Panc1 (cell line): ENCODE results near the gene MSANTD4. TPM values are rescaled to one million over a fixed set of nuclear protein-coding genes. Genes with fewer than 3 reads are reported as not detected.

Experiments
- ATAC-seq: fragments of 200-7000 bp; cut with Tn5 transposase; 2 replicates; pipeline ENCODE4 v1.9.1; 2020; ENCODE audit warnings: mild to moderate bottlenecking, moderate library complexity
- BruUV-seq: library from RNA; stranded (reverse); fragments of 400-500 nt; replicated peaks from 2 replicates; lab custom pipeline; 2021; lab: Mats Ljungman, UMichigan
- CTCF ChIA-PET: fragments of 300-600 bp; sonication (Branson Sonifier 250); formaldehyde crosslinking; loops from one replicate; lab custom pipeline; 2022; ENCODE audit warnings: antibody characterized with exemption; lab: Charles Lee
- POLR2A ChIA-PET: fragments of 300-600 bp; sonication (Branson Sonifier 250); formaldehyde crosslinking; loops from one replicate; lab custom pipeline; 2022; ENCODE audit warnings: antibody characterized with exemption; lab: Charles Lee
- DNase-seq: peaks from one replicate; pipeline ENCODE4 v3.0.0-alpha.2; 2010; ENCODE audit warnings: low read depth, low spot score
- H3K27ac ChIP-seq: 2 replicates; pipeline ENCODE4 v1.5.1; 2011; ENCODE audit warnings: mild to moderate bottlenecking, low read length, inconsistent platforms
- H3K27me3 ChIP-seq: fragments of 200-500 bp; sonication (Bioruptor generic); 2 replicates; pipeline ENCODE4 v1.6.0; 2014; ENCODE audit warnings: low read length, inconsistent platforms; ENCODE audit not compliant: control insufficient read depth, insufficient read depth
- H3K36me3 ChIP-seq: fragments of 200-500 bp; sonication (Bioruptor generic); 2 replicates; pipeline ENCODE4 v1.5.1; 2014; ENCODE audit warnings: inconsistent platforms, mild to moderate bottlenecking, low read length, moderate library complexity; ENCODE audit not compliant: control insufficient read depth, insufficient read depth
- H3K4me1 ChIP-seq: 2 replicates; pipeline ENCODE4 v1.5.1; 2011; ENCODE audit warnings: inconsistent platforms, mild to moderate bottlenecking, low read length, moderate library complexity; ENCODE audit not compliant: control insufficient read depth, insufficient read depth
- H3K4me3 ChIP-seq, 2 experiments: 2 replicates each; pipeline ENCODE4 v1.5.1; 2011 to 2012; ENCODE audit warnings: low read depth in 2 of 2, low read length in 2 of 2, mild to moderate bottlenecking in 2 of 2, inconsistent platforms in 1 of 2, moderate library complexity in 1 of 2
- H3K9me3 ChIP-seq: fragments of 200-500 bp; sonication (Bioruptor generic); 2 replicates; pipeline ENCODE4 v1.5.1; 2014; ENCODE audit warnings: low read depth, mild to moderate bottlenecking, inconsistent platforms, low read length, moderate library complexity; ENCODE audit not compliant: control insufficient read depth, insufficient read depth
- CTCF ChIP-seq: fragments of 450-650 bp; IDR thresholded peaks from 2 replicates; pipeline ENCODE4 v1.5.1; 2017; ENCODE audit warnings: mild to moderate bottlenecking
- POLR2AphosphoS5 ChIP-seq: IDR thresholded peaks from 2 replicates; pipeline ENCODE4 v1.6.1; 2012; ENCODE audit warnings: mild to moderate bottlenecking, low read depth, low read length, moderate library complexity
- REST ChIP-seq, 2 experiments: IDR thresholded peaks; 2 replicates each; pipeline ENCODE4 v1.6.1; 2011 to 2012; ENCODE audit warnings: low read depth in 2 of 2, control low read depth in 1 of 2, low read length in 1 of 2, mild to moderate bottlenecking in 1 of 2, moderate library complexity in 1 of 2; ENCODE audit not compliant: insufficient read depth in 1 of 2
- SIN3A ChIP-seq: IDR thresholded peaks from 2 replicates; pipeline ENCODE4 v1.6.1; 2012; ENCODE audit warnings: low read depth, mild to moderate bottlenecking, low read length, moderate library complexity, borderline replicate concordance; ENCODE audit not compliant: insufficient read depth
- TCF7L2 ChIP-seq: IDR thresholded peaks from 2 replicates; pipeline ENCODE4 v1.6.1; 2011; ENCODE audit warnings: mild to moderate bottlenecking, low read depth, low read length, inconsistent platforms
- in situ Hi-C: cut with HindIII; loops from 2 replicates; pipeline ENCODE4 v1.10.0; 2016; ENCODE audit warnings: low sequenced_read_pairs, low pct_unique_long_range_greater_than_20kb
- intact Hi-C: fragments of 100-400 bp; cut with micrococcal nuclease; formaldehyde crosslinking; loops from one replicate; pipeline ENCODE4 v1.10.0; 2022; ENCODE audit not compliant: unreplicated experiment
- total RNA-seq: library from RNA; stranded (reverse); gene quantifications from one replicate; pipeline ENCODE4 v1.2.1, GENCODE V29; 2021; ENCODE audit not compliant: unreplicated experiment

The MSANTD4 gene
- total RNA-seq, 1 experiment from 2014 or later, result 19.6 TPM

- POLR2A ChIA-PET, result no interaction called here
- CTCF ChIA-PET, result no interaction called here
- no peaks in the 10 kb centered on the region for H3K27me3 ChIP-seq
- ATAC-seq, result no peak
- TF ChIP-seq REST (IDR thresholded peaks at IDR 0.05; ENCODE audit: insufficient read depth in 1 of 2, low read depth in 2 of 2, low read length in 1 of 2), result no peak
- TF ChIP-seq TCF7L2, result no peak
- TF ChIP-seq SIN3A, result no peak
- no peak for TF ChIP-seq CTCF
- no peak overlapping the region for H3K4me3 ChIP-seq
- H3K36me3 ChIP-seq, result peaks cover 6% of the 10 kb centered on the region
- DNase-seq, result no peak
- H3K27ac ChIP-seq, result no peak overlapping the region
- BruUV-seq, result no TSS peak
- no peaks in the 10 kb centered on the region for H3K9me3 ChIP-seq
- H3K4me1 ChIP-seq, result peaks cover 4% of the 10 kb centered on the region; the same call in 1 of the 2 replicates
- intact Hi-C loops, result no loop called here
- in situ Hi-C loops, result no loop called here
Measured at GRCh38 chr11:106015066-106015465, 7.0 kb downstream of the MSANTD4 start.

- H3K4me3 ChIP-seq, result no peak overlapping the region
- ATAC-seq (no peak), DNase-seq (no peak)
- ChIA-PET POLR2A (no interaction called here), CTCF (no interaction called here)
- no peak for TF ChIP-seq POLR2AphosphoS5
- no peak for TF ChIP-seq SIN3A
- TF ChIP-seq REST (IDR thresholded peaks at IDR 0.05; ENCODE audit: insufficient read depth in 1 of 2, low read depth in 2 of 2, low read length in 1 of 2), result no peak
- TF ChIP-seq CTCF, result no peak
- TF ChIP-seq TCF7L2, result no peak
- no peak overlapping the region for H3K27ac ChIP-seq
- no peaks in the 10 kb centered on the region for H3K9me3 ChIP-seq
- H3K27me3 ChIP-seq, result no peaks in the 10 kb centered on the region
- no TSS peak for BruUV-seq
- no peaks in the 10 kb centered on the region; the same call in 1 of the 2 replicates for H3K4me1 ChIP-seq
- in situ Hi-C loops (no loop called here), intact Hi-C loops (no loop called here)
- H3K36me3 ChIP-seq, result peaks cover 9% of the 10 kb centered on the region
Measured at GRCh38 chr11:106014620-106015019, 7.4 kb downstream of the MSANTD4 start.
